Motor neuron (in vitro differentiated cells): Measurements from ENCODE around the gene SMIM41. TPM values are rescaled to one million over a fixed set of nuclear protein-coding genes. Genes with fewer than 3 reads are reported as not detected.

Experiments
- ATAC-seq, 8 experiments: fragments of 200-7000 bp; cut with Tn5 transposase; replicated peaks in 6 of 8; 2 replicates each; pipeline ENCODE4 v1.8.0; 2021; ENCODE audit warnings: mild to moderate bottlenecking in 8 of 8, moderate library complexity in 8 of 8
- H3K27ac ChIP-seq, 2 donors: fragments of 250-450 bp; sonication (Bioruptor Pico); 2 replicates each; pipeline ENCODE4 v1.9.0; 2021; ENCODE audit warnings: antibody characterized with exemption in 2 of 2, mild to moderate bottlenecking in 2 of 2, moderate library complexity in 1 of 2
- H3K4me1 ChIP-seq, 2 donors: fragments of 250-450 bp; sonication (Bioruptor Pico); replicated peaks in 1 of 2; 2 replicates each; pipeline ENCODE4 v1.6.1; 2021; ENCODE audit warnings: antibody characterized with exemption in 2 of 2, mild to moderate bottlenecking in 2 of 2, moderate library complexity in 1 of 2
- H3K4me3 ChIP-seq, 5 donors: fragments of 250-450 bp; sonication (Bioruptor Pico); 2 replicates each; pipeline ENCODE4 v1.9.0; 2021; ENCODE audit warnings: antibody characterized with exemption in 5 of 5, mild to moderate bottlenecking in 5 of 5, moderate library complexity in 4 of 5
- WGBS, 10 experiments: fragments of 450-650 bp; shearing (Covaris generic); methylation state at CpG; one replicate each; pipeline ENCODE4 v1.0.0; 2022; 5-methylcytosine and 5-hydroxymethylcytosine counted together
- in situ Hi-C, 9 experiments: fragments of 400-800 bp; cut with MboI; loops; one replicate each; pipeline ENCODE4 v1.15.0; 2021; ENCODE audit warnings: low sequenced_read_pairs in 9 of 9, low pct_unique_long_range_greater_than_20kb in 2 of 9; ENCODE audit not compliant: unreplicated experiment in 9 of 9
- total RNA-seq, 8 experiments: library from RNA; unstranded; fragments of 300-600 nt; gene quantifications; 2 replicates each; pipeline versions ENCODE4 v1.2.3 to v1.2.4, GENCODE V29; 2022

SMIM41 gene
- total RNA-seq, 8 experiments from 2014 or later, result not detected

DNA sequence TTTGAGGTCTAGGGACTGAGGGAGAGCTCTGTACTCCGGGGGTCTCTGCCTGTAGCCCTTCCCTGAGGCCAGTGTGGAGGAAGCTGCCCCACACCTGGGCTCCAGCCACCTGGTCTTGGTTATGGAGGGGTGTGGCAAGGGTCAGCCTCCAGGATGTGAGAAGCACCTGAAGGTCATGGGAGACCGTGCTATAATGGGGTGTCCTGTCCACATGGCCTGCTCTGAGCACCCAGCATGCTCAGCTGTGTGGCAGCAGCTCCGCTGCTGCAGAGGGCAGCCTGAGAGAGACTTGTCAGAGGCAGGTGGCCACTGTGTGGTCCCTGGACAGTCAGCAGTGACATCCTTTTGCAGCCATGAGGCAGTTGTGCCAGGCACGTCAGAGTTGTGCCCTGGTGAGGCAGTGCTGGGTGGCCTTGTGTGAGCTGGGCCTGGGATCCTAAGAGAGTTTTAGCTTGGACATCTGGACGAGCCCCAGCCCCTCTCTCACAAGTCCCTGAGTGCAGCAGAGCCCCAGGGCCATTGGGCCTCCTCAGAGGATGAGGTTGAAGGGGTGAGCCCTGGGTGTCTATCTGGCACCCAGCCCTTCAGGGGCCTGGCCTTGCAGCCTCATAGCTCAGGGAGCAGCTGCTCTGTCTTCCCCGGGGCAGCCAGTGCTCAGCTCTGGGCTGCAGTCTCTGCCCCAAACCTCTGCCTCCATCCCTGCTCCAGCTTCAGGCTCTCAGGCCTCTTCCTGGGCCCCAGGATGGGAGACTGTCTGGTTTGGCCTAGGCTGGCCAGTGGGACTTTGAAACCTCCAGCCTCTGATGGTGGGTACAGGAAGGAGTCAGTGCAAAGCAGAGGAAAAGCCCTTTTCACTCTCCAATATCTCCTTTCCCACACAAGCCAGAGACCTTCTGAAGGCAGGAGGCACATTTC, 17.1 kb upstream of the SMIM41 start:
- ATAC-seq, result peak in 1 of 8 experiments; percentile 2
- Histone ChIP-seq H3K27ac (no peak overlapping the region), H3K4me3 (no peak overlapping the region), H3K4me1 (peaks cover 18% of the 10 kb centered on the region in 2 donors)
- in situ Hi-C loops, result no loop called here
- WGBS, 10 experiments, result 50 to 86% (median 81%) methylated on average over 1 to 2 of the region's 6 CpGs; no CpG with 5 or more reads in 6 of the 10 experiments

DNA sequence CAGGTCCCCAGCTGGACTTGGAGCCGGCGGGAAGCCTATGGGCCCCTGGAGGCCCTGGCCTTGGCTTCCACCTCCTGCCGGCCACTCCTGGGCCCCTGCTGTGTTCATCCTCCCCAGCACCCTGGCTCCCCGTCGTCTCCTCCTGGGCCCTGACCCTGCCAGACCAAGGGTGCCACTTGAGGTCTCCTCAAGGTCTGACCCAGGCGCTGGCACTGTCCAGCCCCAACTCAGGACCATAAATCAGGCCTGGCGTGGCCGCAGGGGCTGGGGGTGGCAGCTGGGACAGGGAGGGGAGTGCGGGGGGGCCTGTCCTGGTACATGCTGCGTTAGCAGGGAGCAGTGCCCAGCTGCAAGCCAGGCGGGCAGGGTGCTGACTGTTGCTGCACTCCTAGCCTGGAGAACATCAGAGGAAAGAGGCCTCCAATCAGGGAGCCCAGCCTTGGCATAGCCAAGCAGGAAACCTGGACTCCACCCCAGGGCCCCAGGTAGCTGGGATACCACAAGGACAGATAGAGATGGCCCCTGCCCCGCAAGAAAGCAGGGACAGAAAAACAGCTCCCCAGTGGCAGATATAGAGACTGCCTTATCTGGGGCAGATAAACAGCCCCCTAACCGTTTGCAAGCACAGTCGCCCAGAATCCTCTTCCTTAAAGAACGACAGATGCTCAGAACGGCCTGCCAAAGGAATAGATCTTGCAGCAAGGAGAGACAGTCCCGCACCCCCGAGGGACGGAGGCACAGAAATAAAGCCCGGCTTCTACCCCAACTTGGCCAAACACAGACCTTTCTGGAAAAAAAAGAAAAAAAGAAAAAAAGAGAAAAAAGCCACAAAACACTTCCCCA, 16.2 kb upstream of the SMIM41 start:
- ATAC-seq, result peak in 1 of 8 experiments; percentile 0
- H3K27ac ChIP-seq, result no peak overlapping the region
- H3K4me3 ChIP-seq, result no peak overlapping the region
- in situ Hi-C loops, result no loop called here
- 30 to 94% (median 67%) methylated on average over 2 to 8 of the region's 20 CpGs; no CpG with 5 or more reads in 1 of the 10 experiments for WGBS, 10 experiments
- H3K4me1 ChIP-seq, result peaks cover 18% of the 10 kb centered on the region in 2 donors

DNA sequence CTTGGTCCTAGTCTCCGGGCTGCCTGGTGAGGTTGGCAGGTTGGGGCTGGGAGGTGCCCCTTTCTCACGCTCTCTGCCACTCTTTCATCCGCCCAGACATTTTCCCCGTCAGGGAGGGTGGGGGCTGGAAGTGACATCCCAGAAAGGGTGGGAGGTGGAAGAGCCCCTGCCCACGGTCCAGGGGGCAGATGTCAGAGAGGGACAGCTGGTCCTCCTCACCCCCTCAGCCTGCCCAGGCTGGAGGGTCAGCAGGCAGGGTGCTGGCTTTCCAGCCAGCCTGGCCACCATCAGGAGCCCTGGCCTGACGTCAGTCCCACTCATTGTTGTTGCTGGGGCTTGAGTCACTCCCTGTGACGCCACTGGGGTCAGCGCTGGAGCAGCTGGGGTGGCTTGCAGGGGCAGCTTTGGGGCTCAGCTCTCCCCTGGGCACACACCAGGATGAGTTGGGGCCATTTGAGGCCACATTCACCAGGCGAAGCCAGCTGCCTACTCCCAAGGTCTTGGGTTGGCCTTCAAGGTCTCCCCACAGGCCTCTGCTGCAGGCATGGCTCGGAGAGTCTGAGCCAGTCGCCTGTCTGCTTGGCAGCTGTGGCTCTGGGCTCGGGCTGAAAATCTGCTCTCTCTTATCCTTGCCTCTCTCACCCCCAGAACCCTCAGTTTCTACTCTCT, 15.4 kb upstream of the SMIM41 start:
- Histone ChIP-seq H3K27ac (no peak overlapping the region), H3K4me1 (peaks cover 15 to 18% of the 10 kb centered on the region in 2 donors), H3K4me3 (no peak overlapping the region)
- 6 to 100% (median 70%) methylated on average over 3 to 4 of the region's 12 CpGs; no CpG with 5 or more reads in 6 of the 10 experiments for WGBS, 10 experiments
- peak in 7 of 8 experiments; percentile 53 to 87 (median 75) for ATAC-seq
- in situ Hi-C loops, result no loop called here

DNA sequence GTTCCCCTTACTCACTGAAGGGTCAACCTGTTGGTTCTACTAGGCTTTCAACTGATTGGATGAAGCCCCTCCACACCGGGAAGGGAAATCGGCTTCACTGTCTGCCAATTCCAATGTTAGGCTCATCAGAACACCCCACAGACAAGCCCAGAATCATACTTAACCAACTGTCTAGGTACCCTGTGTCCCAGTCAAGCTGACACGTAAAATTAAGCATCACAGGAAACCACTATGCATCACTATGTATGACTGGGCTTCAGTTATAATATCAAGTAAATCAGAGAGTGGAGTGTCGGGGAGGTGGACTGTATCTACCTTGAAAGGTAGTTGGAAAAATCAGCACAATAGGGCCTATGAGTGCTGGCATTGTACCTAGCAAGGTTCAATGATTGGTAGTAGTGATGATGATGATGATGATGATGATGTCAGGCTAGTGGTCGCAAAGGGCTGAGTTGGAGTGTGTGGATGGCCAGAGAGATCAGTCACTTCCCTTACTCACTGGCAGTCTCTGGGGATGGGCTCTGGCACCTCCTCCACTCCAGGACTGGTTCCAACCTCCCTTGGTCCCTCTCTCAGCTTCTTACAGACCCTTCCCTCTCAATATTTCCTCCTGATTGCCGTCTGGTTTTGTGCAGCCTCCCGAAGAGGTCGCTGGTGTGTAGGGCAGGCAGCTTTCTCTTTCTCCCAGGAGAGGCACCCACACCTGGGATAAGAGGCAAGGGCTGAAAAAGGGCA, 13.0 kb upstream of the SMIM41 start:
- in situ Hi-C loops, result no loop called here
- 0 to 90% (median 37%) methylated on average over 1 to 7 of the region's 8 CpGs; no CpG with 5 or more reads in 3 of the 10 experiments for WGBS, 10 experiments
- Histone ChIP-seq H3K4me1 (peaks cover 24 to 28% of the 10 kb centered on the region in 2 donors), H3K27ac (no peak overlapping the region), H3K4me3 (no peak overlapping the region)
- ATAC-seq, result no peak

DNA sequence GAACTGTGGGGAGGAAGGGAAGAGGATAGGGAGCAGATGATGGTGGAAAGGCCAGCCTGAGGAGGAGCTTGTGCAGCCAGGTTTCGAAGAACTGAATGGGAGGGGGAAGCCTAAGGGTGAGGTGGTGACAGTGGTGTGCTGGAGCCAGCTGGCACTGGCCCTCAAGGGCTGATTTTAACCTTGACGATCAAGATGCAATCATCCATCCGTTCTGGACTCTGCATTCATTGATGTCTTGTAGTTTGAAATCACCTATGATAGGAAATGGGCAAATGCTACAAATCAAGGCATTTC, 12.5 kb upstream of the SMIM41 start:
- ATAC-seq, result no peak
- Histone ChIP-seq H3K4me1 (peaks cover 22 to 27% of the 10 kb centered on the region in 2 donors), H3K27ac (no peak overlapping the region), H3K4me3 (no peak overlapping the region)
- 50 to 83% (median 80%) methylated on average over 1 to 2 of the region's 3 CpGs; no CpG with 5 or more reads in 5 of the 10 experiments for WGBS, 10 experiments
- in situ Hi-C loops, result no loop called here

DNA sequence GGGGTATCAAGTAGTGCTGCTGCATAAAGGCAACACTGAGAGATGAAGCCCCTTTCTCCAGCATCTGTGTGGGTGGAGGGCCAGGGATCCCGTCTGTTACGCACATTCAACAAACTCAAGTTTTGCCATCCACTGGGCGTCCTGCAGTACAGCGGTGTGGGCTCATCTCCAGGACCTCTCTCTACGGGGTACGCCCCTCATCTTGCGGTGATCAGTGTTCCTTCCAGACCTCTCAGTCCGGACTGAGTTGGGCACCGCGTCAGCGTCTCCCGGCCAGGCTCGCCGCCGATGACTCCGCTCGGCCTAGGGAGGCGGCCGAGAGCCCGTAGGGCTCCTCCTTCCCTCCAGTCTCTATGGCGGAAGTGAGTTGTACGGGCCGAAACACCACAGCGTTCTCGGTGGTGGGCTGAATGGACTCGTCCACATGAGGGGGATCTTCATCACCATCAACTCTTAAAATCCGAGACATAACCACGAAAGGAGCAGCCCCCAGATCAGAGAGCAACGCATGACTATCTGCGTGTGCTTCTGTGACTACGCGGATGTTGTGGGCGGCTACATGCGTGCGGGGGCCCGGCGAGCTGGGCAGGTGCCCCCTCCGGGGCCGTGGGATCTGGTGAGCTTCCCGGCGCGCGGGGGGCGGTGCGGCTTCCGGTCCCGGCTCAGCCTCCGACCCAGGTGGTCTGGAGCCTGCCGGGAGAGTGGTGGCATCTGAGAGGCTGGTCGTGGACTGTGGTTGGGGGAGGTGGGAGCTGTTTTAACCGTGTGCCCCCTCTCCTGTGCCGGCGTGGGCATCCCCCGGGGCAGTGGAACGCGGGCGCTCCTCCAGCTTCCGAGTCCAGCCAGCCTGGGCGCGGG, 9.9 kb upstream of the SMIM41 start, which contains the start of gene ATG101:
TSS of gene ATG101 (plus strand) at position 652 of the 858 bp plus-strand sequence. CDS start 3,673 bp downstream, outside the sequence.
- 0 to 9% (median 2%) methylated on average over 3 to 22 of the region's 60 CpGs; no CpG with 5 or more reads in 5 of the 10 experiments for WGBS, 10 experiments
- in situ Hi-C loops, result no loop called here
- H3K4me1 ChIP-seq, result peaks cover 9 to 11% of the 10 kb centered on the region in 2 donors
- ATAC-seq, result peak; percentile 86 to 98 (median 97)
- peak within 1 kb of the TSS; percentile 96 to 100 for H3K27ac ChIP-seq
- H3K4me3 ChIP-seq, result peak within 1 kb of the TSS; percentile 78 to 94 (median 87)

DNA sequence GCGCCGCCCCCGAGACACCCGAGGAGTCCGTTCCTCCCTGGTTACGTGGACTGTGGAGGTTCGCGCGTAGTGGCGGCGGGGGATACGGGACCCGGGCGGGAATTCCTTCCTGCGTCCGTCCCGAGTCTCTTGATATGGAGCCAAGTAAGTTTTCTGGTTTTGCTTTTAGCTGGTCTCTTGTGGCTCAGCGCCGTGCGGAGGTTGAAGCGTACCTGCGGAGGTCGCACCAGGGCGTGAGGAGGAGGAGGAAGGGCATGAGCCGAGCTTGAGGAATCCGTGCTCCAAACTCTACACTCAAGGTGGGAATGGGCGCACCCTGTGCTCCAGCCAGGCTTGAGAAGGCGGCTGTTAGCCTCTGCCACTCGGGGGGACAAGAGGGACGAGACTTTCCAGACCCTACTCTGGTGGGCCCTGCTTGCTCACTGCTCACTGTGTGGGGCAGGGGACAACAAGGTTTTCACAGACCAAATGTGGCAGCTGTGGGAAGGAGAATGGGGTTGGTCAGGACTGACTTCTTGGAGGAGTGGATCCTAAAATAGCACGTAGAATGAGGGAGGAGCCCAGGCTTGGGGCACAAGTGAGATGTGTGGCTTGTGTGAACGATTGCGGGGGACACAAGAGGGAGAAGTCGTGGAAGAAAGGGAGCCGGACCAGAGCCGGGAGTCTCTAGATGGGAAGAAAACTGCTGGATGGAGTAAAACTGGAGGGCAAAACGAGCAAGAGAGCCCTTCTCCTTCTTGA, 9.1 kb upstream of the SMIM41 start:
- 0 to 22% (median 1%) methylated on average over 2 to 13 of the region's 37 CpGs; no CpG with 5 or more reads in 1 of the 10 experiments for whole genome bisulfite sequencing, 10 experiments
- Histone ChIP-seq H3K27ac (peak overlapping the region; percentile 96 to 100), H3K4me3 (peak overlapping the region; percentile 78 to 94 (median 87)), H3K4me1 (peaks cover 9 to 11% of the 10 kb centered on the region in 2 donors)
- in situ Hi-C loops, result no loop called here
- ATAC-seq, result peak in 6 of 8 experiments; percentile 13 to 42 (median 24)

DNA sequence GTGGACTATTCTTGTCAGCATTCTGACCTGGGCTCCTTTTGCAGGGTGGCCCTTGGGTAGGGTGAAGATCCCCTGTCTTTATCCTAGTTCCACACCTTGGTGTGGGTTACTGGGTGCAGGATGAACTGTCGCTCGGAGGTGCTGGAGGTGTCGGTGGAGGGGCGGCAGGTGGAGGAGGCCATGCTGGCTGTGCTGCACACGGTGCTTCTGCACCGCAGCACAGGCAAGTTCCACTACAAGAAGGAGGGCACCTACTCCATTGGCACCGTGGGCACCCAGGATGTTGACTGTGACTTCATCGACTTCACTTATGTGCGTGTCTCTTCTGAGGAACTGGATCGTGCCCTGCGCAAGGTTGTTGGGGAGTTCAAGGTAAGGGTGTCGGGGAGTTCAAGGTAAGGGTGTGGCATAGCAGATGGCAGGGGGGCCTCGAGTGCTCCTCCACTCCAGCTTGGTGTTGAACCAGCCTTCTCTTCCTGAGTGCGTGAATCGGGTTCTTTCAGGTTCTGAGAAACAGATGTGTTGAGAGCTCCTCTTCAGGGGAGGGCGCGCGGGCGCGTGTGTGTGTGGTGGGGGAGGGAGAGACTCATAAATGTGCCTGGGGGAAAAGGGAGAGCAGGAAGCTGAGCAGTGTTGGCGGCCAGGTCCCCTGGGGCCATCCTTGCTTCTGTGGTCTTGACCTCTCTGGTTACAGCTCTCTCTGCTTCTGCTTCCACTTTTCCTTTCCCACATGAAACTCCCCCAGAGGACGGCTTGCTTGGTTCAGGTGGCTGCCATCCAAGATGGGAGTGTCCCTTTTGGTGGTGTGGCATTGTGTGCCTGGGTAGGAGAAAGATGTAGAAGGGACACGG, 5.7 kb upstream of the SMIM41 start:
- in situ Hi-C loops, result no loop called here
- Histone ChIP-seq H3K4me3 (no peak overlapping the region), H3K4me1 (peaks cover 9 to 11% of the 10 kb centered on the region in 2 donors), H3K27ac (no peak overlapping the region)
- WGBS, 10 experiments, result 60 to 98% (median 71%) methylated on average over 2 to 12 of the region's 23 CpGs; no CpG with 5 or more reads in 3 of the 10 experiments
- no peak for ATAC-seq

DNA sequence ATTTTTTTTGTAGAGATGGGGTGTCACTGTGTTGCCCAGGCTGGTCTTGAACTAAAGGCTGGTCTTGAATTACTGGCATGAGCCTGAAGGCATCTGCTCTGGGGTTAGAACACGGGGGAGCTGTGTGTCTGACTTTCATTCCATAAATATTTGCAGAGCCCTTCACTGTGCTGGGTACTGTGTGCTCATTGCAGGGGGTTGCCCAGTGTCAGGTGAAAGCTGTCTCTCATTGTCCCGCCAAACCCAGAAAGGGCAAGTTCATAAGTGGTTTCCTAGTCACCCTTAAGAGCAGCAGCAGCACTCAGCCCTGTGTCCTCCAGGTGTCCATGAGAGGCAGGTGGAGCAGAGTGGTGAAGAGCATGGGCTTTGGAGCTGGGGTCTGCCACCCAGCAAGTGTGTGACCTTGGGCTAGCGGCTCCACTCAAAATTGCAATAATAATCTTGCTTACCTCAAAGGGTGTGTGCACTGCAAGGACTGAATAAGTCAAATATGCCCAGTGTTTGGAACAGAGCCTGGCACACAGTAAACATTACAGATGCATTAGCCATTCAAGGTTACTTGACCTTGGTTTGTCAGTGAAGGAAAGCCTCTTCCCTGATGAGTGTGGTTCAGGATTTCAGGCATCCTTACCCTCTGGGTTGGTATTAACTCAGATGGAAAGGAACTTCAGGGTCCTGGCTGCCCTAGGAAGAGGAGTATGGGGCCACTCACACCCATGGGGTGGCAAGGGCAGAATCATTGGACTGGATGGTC, 4.4 kb upstream of the SMIM41 start:
- Histone ChIP-seq H3K4me1 (peaks cover 9 to 11% of the 10 kb centered on the region in 2 donors), H3K27ac (no peak overlapping the region), H3K4me3 (no peak overlapping the region)
- in situ Hi-C loops, result no loop called here
- no peak for ATAC-seq
- 57 to 100% (median 94%) methylated on average over 1 to 2 of the region's 3 CpGs; no CpG with 5 or more reads in 5 of the 10 experiments for WGBS, 10 experiments

DNA sequence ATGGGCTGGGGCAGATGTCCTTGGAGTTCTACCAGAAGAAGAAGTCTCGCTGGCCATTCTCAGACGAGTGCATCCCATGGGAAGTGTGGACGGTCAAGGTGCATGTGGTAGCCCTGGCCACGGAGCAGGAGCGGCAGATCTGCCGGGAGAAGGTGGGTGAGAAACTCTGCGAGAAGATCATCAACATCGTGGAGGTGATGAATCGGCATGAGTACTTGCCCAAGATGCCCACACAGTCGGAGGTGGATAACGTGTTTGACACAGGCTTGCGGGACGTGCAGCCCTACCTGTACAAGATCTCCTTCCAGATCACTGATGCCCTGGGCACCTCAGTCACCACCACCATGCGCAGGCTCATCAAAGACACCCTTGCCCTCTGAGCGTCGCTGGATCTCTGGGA, 2.7 kb upstream of the SMIM41 start:
- Histone ChIP-seq H3K27ac (no peak overlapping the region), H3K4me1 (peaks cover 10% of the 10 kb centered on the region in 2 donors), H3K4me3 (no peak overlapping the region)
- ATAC-seq, result no peak
- in situ Hi-C loops, result no loop called here
- WGBS, 10 experiments, result 40 to 100% (median 91%) methylated on average over 1 to 6 of the region's 16 CpGs; no CpG with 5 or more reads in 1 of the 10 experiments
